AG04449 (cell line): ENCODE measurements around the gene NOS1AP.

ENCODE experiments used
- CTCF ChIA-PET: fragments of 350-600 bp; formaldehyde crosslinking; extraction: SDS; loops from one replicate; lab custom pipeline; 2021; ENCODE audit warnings: antibody characterized with exemption; lab: Yijun Ruan, JAX
- POLR2A ChIA-PET: fragments of 400-600, 350-600 bp; formaldehyde crosslinking; extraction: SDS; loops from one replicate; lab custom pipeline; 2020; ENCODE audit warnings: antibody characterized with exemption, inconsistent platforms; lab: Yijun Ruan, JAX
- DNase-seq: peaks from one replicate; pipeline ENCODE4 v3.0.0-alpha.2; 2010; ENCODE audit warnings: low read depth, low spot score
- H3K4me3 ChIP-seq: 2 replicates; pipeline ENCODE4 v1.5.1; 2011; ENCODE audit warnings: low read depth, mild to moderate bottlenecking, control low read depth, low read length
- CTCF ChIP-seq: IDR thresholded peaks from one replicate; pipeline ENCODE4 v1.5.1; 2011; ENCODE audit warnings: mild to moderate bottlenecking, moderate library complexity, low read length, control low read depth, inconsistent platforms; ENCODE audit not compliant: insufficient read depth; ENCODE audit errors: missing control alignments

NOS1AP gene

GRCh38 chr1:162087574-162087973 is 18.1 kb downstream of the NOS1AP start:
- CTCF ChIA-PET, result no interaction called here
- POLR2A ChIA-PET, result no interaction called here

GRCh38 chr1:162088281-162088969 is 18.9 kb downstream of the NOS1AP start:
- CTCF ChIA-PET, result no interaction called here
- no peak for DNase-seq
- POLR2A ChIA-PET, result no interaction called here
- TF ChIP-seq CTCF, result no peak
- no peak overlapping the region for H3K4me3 ChIP-seq

More at GRCh38 chr1:162087574-162087973, 18.1 kb downstream of the NOS1AP start:
- H3K4me3 ChIP-seq, result no peak overlapping the region
- no peak for TF ChIP-seq CTCF
- no peak for DNase-seq

GRCh38 chr1:162089748-162090147 is 20.3 kb downstream of the NOS1AP start:
- ChIA-PET CTCF (no interaction called here), POLR2A (no interaction called here)
- no peak for DNase-seq
- TF ChIP-seq CTCF, result no peak
- H3K4me3 ChIP-seq, result no peak overlapping the region

GRCh38 chr1:162090378-162090777 is 20.9 kb downstream of the NOS1AP start:
- CTCF ChIA-PET, result interaction anchor here (1.0 kb wide), 1 partner anchor 10 kb away, joined by 3 read pairs; no protein-coding TSS in a partner anchor

GRCh38 chr1:162091681-162092524 is 22.4 kb downstream of the NOS1AP start:
- no peak for TF ChIP-seq CTCF
- CTCF ChIA-PET, result no interaction called here
- no peak for DNase-seq

More at GRCh38 chr1:162090378-162090777, 20.9 kb downstream of the NOS1AP start:
- POLR2A ChIA-PET, result no interaction called here
- H3K4me3 ChIP-seq, result no peak overlapping the region
- no peak for DNase-seq
- TF ChIP-seq CTCF, result no peak

GRCh38 chr1:162093095-162093494 is 23.6 kb downstream of the NOS1AP start:
- DNase-seq, result no peak
- ChIA-PET CTCF (no interaction called here), POLR2A (no interaction called here)
- TF ChIP-seq CTCF, result no peak
- no peak overlapping the region for H3K4me3 ChIP-seq

More at GRCh38 chr1:162091681-162092524, 22.4 kb downstream of the NOS1AP start:
- POLR2A ChIA-PET, result no interaction called here
- no peak overlapping the region for H3K4me3 ChIP-seq
